Activated T-cell treated with anti-CD3 and anti-CD28 coated beads for 1 hour (primary cell): ENCODE results near the gene YBEY.
"Not testable (repeated sequence)": the region's sequence is repeated elsewhere in the genome, so short reads cannot be mapped to it uniquely, and the experiment has no call there.

Experiments used
- DNase-seq: peaks from one replicate; pipeline ENCODE4 v3.0.0-alpha.2; 2020; ENCODE audit warnings: low read depth

YBEY gene

GRCh38 chr21:46304437-46304836 is 18.3 kb downstream of the YBEY start:
- no peak for DNase-seq

DNA sequence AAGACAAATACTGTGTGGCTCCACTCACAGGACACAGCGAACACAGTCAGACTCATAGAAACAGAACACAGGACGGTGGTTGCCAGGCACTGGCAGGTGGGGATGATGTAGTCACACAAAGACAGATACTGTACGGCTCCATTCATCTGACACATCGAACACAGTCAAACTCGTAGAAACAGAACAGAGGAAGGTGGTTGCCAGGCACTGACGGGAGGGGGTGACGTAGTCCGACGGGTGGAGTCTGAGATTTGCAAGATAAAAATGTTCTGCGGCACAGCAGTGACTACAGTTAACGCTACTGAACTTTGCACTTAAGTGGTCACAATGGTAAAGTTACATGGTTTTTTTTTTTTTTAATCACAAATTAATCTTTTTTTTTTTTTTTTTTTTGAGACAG is 18.8 kb downstream of the YBEY start:
- no peak for DNase-seq

DNA sequence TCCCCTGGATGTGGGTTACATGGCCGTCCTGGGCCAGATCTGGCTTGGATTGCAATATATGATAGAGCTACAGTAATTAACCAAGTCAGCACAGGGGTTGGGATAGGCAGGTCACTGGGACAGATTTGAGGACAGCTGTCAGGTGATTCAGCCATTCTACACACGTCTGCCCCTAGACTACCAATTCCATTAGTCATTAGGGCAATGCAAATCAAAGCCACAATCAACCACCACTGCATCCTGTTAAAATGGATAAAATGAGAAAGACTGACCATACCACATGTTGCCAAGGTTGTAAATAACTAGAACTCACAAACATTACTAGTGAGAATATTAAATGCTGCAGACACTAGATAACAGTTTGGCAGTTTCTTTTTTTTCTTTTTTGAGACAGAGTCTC is 21.5 kb downstream of the YBEY start:
- no peak for DNase-seq

DNA sequence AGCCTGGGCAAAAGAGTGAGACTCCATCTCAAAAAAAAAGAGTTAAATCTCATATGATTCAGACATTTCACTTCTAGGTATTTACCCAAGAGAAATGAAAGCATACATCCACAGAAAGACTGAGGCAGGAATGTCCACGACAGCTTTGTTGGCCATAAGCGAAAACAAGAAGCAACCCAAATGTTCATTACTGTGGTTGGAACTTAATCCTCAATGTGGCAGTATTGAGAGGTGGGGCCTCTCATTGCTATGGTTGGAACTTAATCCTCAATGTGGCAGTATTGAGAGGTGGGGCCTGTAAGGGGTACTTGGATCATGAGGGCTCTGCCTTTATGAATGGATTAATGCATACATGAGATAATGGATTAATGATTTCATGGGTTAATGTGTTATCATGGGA is 22.3 kb downstream of the YBEY start:
- DNase-seq = no peak

GRCh38 chr21:46310260-46310659 is 24.1 kb downstream of the YBEY start:
- not testable (repeated sequence) for DNase-seq

- DNase-seq = no peak
Measured at GRCh38 chr21:46311568-46311967, 25.4 kb downstream of the YBEY start.

DNA sequence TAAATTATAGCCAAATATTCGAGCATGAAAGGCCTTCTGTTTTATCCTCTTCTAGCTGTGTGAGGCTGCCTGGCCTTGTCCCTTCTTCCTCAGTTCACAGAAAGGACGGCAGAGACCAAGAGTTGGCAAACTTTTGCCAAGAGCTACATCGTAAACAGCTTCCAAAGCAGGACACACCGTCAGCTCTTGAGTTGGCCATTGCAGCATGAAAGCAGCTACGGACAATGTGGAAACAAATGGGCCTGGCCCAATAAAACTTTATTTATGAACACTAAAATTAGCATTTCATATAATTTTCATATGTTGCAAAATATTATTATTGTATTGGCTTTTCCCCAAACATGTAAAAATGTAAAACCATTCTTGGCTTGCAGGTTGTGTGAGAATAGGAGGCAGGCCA is 26.8 kb downstream of the YBEY start:
- DNase-seq = no peak

DNA sequence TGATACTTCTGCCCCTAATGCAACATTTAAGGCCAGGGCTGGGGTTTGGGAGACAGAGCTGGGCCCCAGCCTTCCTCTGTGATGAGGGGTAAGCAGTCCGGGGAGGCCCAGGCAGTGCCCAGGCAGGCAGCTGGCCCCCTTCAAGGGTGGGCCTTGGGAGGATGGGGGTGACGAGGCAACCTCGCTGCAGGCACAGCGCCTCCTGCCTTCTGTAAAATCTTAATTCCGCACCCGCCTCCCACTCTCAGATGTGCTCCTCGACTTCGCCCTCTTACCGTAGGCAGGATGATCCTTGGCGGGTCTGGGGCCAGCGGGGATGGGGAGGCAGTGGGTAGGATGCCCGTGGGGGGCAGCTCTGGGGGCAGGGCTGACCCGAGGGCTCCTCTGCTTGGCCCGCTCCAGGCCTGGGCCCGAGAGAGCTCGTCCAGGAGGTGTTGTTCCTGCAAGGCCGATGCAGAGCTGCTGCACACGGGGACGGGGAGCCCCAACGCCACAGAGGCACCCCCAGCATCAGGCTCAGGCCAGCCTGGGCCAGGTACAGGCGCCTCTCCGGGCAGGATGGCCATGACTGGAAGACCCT is 28.4 kb downstream of the YBEY start:
- DNase-seq = no peak

DNA sequence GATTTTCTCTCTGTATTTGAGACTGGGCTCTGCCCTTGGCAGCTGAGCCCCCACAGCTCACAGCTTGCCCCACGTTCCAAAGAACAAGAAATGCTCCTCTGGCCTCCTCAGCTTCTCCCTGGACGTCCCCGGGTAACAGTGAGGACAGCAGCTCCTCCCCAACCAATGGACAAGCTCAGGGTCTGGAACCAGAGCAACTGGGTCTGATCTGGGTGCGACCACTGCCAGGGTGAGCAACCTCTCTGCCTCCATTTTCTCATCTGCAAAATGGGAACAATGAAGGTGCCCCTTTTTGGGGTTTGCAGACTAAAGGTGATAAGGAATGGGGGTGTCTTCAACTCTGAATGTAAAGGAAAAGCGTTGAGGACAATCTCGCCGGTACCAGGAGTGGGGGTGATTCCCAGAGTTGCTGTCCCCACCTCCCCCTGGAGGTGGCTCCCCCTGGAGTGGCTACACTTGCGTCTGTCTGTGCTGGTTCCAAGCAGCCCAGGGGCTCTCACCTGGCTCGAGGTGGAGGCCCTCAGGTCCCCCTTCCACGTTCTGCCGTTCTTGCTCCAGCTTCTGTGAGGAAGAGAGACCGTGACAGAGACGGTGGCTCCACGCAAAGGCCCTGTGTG is 30.7 kb downstream of the YBEY start:
- no peak for DNase-seq

GRCh38 chr21:46317710-46318463 is 31.7 kb downstream of the YBEY start:
- no peak for DNase-seq

DNA sequence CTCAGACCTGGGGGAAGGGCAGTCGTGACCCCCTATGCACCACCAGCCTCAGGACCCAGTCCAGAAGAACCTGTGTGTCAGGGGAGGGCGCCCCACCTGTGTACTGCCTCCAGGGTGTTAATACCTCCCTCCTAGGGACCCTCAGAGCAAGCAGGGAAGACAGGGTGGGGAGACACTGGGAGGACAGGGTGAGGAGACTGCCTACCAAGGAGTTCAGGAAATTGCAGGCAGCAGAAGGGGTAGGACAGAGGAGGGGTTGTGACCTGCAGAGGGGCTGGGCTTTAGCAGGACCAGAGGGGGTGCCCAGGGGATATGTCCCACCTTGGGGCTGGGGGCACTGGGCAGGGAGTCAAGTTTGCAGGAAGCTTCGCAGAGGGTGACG is 32.3 kb downstream of the YBEY start:
- DNase-seq = no peak

DNA sequence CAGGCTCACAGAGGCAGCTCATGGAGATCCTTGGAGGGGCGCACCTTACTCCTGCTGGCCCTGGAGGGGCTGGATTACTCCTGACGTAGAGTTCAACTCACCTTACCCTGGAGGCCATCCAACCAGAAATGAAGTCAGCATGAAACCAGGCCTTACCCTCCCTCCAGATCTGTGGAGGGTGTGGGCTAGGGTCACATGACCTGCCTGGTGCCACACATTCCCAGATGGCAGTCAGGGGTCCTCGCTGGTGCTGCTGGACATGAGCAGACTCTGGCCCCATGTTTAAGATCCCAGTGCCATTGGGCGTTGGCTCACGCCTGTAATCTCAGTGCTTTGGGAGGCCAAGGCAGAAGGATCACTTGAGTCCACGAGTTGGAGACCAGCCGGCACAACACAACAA is 33.0 kb downstream of the YBEY start:
- no peak for DNase-seq

DNA sequence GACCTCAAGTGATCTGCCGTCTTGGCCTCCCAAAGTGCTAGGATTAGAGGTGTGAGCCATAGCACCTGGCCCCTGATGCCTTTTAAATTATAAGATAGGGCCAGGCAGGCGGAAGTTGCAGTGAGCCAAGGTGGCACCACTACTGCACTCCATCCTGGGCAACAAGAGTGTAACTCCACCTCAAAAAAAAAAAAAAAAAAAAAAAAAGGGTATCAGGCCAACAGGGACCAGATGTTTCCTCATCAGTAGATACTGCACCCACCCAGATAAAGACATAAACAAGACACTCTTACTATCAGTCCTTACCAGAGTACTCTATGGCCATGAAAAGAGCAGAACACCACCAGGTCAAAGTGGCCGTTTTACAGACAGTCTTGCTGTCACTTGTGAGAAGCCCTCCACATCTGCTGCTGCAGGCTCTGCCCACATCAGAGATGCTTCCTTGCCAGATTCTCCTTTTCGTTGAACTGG is 34.2 kb downstream of the YBEY start:
- DNase-seq = no peak

- DNase-seq = no peak
Measured at GRCh38 chr21:46322351-46323226, 36.4 kb downstream of the YBEY start.

DNA sequence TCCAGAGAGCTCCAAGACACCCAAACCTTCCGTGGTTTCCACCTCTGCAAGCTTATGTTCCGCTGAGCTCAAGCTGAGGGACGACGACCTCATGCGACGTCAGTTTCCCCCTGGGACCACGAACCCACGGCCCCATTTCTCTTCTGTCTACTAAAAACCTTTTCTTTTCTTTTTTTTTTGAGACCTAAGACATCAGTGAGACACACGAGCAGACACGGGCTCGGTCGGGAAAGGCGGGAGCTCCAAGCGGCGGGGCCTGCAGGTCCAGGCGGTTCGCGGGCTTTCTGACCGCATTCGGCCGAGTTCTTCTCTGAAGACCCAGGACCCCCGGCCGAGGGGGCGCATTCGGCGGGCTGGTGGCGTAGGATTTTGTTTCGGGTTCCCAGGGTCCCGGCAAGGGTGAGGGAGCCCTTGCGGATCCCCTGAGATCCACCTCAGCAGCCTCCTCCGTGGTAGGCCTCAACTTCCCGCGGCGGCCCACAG is 37.1 kb downstream of the YBEY start:
- no peak for DNase-seq

DNA sequence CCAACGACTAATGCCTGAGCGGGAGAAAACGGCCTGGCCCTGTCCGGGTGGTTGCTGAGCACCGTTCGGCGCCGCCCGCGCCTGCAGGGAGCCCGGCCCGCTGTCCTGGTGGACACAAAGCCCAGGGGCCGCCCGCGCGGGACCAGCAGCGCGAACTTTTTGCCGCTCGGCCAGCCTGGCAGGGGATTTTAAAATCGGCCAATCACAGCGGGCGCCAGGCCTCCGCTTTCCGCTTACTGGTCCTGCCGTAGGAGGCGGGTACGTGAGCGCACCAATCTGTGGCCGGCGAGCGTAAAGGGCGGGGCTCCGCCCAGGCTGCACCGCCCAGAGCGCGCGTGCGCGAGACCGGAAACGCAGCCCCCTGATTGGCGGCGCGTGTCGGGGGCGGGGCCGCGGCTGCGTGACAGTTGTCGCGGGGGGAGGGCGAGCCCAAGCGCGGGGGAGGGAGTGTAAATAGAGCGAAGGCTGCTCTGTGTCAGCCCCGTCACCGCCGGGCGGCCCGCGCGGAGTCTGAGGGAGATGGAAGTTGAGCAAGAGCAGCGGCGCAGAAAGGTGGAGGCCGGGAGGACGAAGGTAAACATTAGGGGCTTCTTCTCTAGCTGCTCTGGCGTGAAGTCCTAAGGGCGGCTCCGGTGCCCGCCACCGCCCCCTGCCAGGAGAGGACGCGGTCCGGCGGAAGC is 37.7 kb downstream of the YBEY start, which contains the start of the genes C21orf58 and PCNT:
TSS of gene C21orf58 (minus strand) at position 161 of the 680 bp plus-strand sequence. CDS start 1,132 bp downstream, outside the sequence.
TSS of gene PCNT (plus strand) at position 447 of the 680 bp plus-strand sequence. CDS start at position 520, 73 bp downstream.
- peak; percentile 97 for DNase-seq

- DNase-seq = peak; percentile 85
Measured at GRCh38 chr21:46324390-46325072, 38.4 kb downstream of the YBEY start.

DNA sequence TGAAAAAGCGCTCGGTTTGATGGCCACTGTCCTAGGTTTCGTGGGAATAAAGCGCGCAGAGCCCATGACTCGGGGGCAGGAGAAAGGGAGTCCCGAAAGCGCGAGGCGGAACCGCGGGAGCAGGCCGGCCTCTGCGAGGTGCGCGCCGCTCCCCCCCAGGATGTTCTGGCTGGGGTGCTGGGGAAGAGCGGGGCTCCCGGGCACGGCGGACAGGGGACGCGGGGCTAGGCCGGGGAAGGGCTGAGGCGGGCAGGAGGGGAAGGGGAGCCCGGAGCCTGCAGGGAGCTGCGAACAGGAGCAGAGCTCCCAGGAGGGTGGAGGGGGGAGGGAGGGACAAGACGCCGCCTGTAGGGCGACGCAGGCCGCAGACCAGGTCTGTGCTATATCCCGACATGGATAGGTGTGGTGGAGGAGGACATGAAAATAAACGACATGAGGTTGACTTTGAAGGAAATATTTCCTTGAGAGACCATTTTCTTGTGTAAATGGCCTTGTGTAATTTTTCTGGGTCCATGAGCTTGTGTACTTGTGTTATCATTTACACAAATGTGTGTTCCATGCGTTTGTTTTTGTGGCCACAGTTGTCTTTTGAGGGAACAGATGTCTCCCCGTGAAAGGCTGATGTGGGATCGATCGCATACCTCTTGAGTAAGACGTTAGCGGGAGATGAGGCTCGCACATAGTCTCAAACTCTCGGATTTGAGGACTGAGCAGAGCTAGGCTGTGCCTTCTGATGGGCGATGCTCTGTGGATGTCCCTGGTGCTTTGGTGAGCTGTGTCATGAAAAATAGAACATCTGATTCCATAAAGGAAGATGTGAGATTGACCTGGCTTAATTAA is 39.2 kb downstream of the YBEY start:
- DNase-seq = peak; percentile 7

DNA sequence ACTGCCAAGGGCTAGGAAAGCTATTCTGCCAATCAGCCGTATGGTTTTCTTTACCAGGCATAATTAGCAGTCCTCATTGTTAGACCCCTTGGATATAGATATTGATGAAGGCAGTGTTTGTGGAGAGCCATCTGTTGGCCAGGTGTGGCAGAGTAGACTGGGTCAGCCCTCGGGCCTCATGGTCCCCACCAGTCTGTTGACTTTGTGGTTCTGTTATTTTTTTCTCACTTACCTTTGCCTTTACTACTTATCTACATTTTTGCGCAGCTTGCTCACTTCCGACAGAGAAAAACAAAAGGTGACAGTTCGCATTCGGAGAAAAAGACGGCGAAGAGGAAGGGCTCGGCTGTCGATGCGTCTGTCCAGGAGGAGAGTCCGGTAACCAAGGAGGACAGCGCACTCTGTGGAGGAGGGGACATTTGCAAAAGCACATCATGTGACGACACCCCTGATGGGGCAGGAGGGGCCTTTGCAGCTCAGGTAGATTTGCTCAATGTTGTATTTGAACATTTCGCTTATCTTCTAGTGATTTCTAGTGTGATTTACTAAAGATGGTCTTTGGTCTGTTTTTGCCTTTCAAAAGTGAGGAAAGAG is 40.1 kb downstream of the YBEY start:
- DNase-seq = no peak
